Neural cell (in vitro differentiated cells): ENCODE data around the gene ME3.

ENCODE experiments used
- EP300 ChIP-seq: fragments of 450-650 bp; conservative IDR thresholded peaks from 2 replicates; pipeline ENCODE4 v1.6.1; 2014; ENCODE audit warnings: antibody characterized with exemption, mild to moderate bottlenecking, moderate library complexity; ENCODE audit not compliant: poor library complexity, severe bottlenecking
- EZH2 ChIP-seq: fragments of 200-600, 300-800 bp; shearing (Covaris generic), sonication (generic); IDR thresholded peaks from 2 replicates; pipeline ENCODE4 v1.6.1; 2014; ENCODE audit warnings: antibody characterized with exemption, low read length, borderline replicate concordance, mild to moderate bottlenecking; ENCODE audit not compliant: insufficient read depth, poor library complexity, severe bottlenecking
- POLR2AphosphoS5 ChIP-seq: IDR thresholded peaks from 2 replicates; pipeline ENCODE4 v1.6.1; 2012
- TF ChIP-seq, protein P1 (sequence below): fragments of 450-650 bp; IDR thresholded peaks from 2 replicates; pipeline ENCODE4 v1.5.1; 2014; ENCODE audit warnings: antibody characterized with exemption, mild to moderate bottlenecking, moderate library complexity; ENCODE audit not compliant: poor library complexity, severe bottlenecking
- TF ChIP-seq, protein P2 (sequence below): IDR thresholded peaks from 2 replicates; pipeline ENCODE4 v1.6.1; 2012; ENCODE audit warnings: borderline replicate concordance

DNA sequence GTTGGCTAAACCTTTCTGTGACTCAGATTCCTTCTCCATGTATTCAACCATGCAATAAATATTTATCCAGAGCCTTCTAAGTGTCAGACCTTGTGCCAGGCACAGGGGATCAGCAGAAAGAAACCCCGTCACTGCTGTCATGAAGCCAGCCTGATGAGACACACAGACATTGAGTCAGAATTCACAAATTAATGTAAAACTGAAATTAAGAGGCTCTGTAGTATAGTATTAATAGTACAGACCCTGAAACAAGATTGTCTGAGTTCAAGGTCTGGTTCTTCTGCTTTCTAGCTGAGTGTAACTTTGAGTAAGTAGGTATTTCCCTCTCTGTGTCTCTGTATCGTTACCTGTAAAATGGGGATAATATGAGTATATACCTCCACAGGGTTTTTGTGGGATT is 46.9 kb downstream of the ME3 start:
- TF ChIP-seq POLR2AphosphoS5: no peak
- TF ChIP-seq EP300: no peak
- TF ChIP-seq, protein P1, sequence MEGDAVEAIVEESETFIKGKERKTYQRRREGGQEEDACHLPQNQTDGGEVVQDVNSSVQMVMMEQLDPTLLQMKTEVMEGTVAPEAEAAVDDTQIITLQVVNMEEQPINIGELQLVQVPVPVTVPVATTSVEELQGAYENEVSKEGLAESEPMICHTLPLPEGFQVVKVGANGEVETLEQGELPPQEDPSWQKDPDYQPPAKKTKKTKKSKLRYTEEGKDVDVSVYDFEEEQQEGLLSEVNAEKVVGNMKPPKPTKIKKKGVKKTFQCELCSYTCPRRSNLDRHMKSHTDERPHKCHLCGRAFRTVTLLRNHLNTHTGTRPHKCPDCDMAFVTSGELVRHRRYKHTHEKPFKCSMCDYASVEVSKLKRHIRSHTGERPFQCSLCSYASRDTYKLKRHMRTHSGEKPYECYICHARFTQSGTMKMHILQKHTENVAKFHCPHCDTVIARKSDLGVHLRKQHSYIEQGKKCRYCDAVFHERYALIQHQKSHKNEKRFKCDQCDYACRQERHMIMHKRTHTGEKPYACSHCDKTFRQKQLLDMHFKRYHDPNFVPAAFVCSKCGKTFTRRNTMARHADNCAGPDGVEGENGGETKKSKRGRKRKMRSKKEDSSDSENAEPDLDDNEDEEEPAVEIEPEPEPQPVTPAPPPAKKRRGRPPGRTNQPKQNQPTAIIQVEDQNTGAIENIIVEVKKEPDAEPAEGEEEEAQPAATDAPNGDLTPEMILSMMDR: no peak
- TF ChIP-seq, protein P2, sequence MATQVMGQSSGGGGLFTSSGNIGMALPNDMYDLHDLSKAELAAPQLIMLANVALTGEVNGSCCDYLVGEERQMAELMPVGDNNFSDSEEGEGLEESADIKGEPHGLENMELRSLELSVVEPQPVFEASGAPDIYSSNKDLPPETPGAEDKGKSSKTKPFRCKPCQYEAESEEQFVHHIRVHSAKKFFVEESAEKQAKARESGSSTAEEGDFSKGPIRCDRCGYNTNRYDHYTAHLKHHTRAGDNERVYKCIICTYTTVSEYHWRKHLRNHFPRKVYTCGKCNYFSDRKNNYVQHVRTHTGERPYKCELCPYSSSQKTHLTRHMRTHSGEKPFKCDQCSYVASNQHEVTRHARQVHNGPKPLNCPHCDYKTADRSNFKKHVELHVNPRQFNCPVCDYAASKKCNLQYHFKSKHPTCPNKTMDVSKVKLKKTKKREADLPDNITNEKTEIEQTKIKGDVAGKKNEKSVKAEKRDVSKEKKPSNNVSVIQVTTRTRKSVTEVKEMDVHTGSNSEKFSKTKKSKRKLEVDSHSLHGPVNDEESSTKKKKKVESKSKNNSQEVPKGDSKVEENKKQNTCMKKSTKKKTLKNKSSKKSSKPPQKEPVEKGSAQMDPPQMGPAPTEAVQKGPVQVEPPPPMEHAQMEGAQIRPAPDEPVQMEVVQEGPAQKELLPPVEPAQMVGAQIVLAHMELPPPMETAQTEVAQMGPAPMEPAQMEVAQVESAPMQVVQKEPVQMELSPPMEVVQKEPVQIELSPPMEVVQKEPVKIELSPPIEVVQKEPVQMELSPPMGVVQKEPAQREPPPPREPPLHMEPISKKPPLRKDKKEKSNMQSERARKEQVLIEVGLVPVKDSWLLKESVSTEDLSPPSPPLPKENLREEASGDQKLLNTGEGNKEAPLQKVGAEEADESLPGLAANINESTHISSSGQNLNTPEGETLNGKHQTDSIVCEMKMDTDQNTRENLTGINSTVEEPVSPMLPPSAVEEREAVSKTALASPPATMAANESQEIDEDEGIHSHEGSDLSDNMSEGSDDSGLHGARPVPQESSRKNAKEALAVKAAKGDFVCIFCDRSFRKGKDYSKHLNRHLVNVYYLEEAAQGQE: no peak
- no peak for TF ChIP-seq EZH2
